Neuronal stem cell (in vitro differentiated cells): ENCODE results near the gene EIF4E1B.
A peak's percentile ranks its signal among the peaks of the same experiment; 100 is the strongest.

Source experiments
- DNase-seq: peaks from one replicate; pipeline ENCODE4 v3.0.0-alpha.2; 2013; ENCODE audit warnings: low spot score
- H2AFZ ChIP-seq: one replicate; pipeline ENCODE4 v1.6.1; 2013; ENCODE audit warnings: mild to moderate bottlenecking, low read length, inconsistent platforms
- H2AK5ac ChIP-seq: 2 replicates; pipeline ENCODE4 v1.6.1; 2013; ENCODE audit warnings: low read depth, mild to moderate bottlenecking, inconsistent platforms, low read length, moderate library complexity, mixed read lengths
- H2BK120ac ChIP-seq: 2 replicates; pipeline ENCODE4 v1.6.1; 2013; ENCODE audit warnings: low read depth, mild to moderate bottlenecking, inconsistent platforms, low read length, moderate library complexity, mixed read lengths
- H2BK12ac ChIP-seq: one replicate; pipeline ENCODE4 v1.6.1; 2013; ENCODE audit warnings: low read length, inconsistent platforms
- H2BK15ac ChIP-seq: 2 replicates; pipeline ENCODE4 v1.6.1; 2013; ENCODE audit warnings: mild to moderate bottlenecking, low read length, inconsistent platforms, mixed read lengths
- H2BK5ac ChIP-seq: one replicate; pipeline ENCODE4 v1.6.1; 2013; ENCODE audit warnings: inconsistent platforms, mild to moderate bottlenecking, low read length, moderate library complexity
- H3K14ac ChIP-seq: one replicate; pipeline ENCODE4 v1.6.1; 2013; ENCODE audit warnings: low read length, inconsistent platforms
- H3K18ac ChIP-seq: 2 replicates; pipeline ENCODE4 v1.6.1; 2013; ENCODE audit warnings: low read length, inconsistent platforms
- H3K23ac ChIP-seq: 2 replicates; pipeline ENCODE4 v1.6.1; 2013; ENCODE audit warnings: low read depth, mild to moderate bottlenecking, mixed read lengths, low read length, inconsistent platforms; ENCODE audit not compliant: poor library complexity
- H3K27ac ChIP-seq: replicated peaks from 3 replicates; pipeline ENCODE4 v1.5.1; 2013; ENCODE audit warnings: low read length, inconsistent platforms
- H3K27me3 ChIP-seq, 3 experiments: 2 replicates each; pipeline ENCODE4 v1.6.1; 2013; ENCODE audit warnings: low read length in 3 of 3, mild to moderate bottlenecking in 2 of 3, inconsistent platforms in 1 of 3, low read depth in 1 of 3, mixed read lengths in 1 of 3, moderate library complexity in 1 of 3; ENCODE audit not compliant: control insufficient read depth in 3 of 3, insufficient read depth in 3 of 3
- H3K36me3 ChIP-seq, 2 donors: replicated peaks in 1 of 2; 2 replicates each; pipeline ENCODE4 v1.6.1; 2013; ENCODE audit warnings: low read length in 2 of 2; ENCODE audit not compliant: control insufficient read depth in 2 of 2, insufficient read depth in 2 of 2
- H3K4ac ChIP-seq: 2 replicates; pipeline ENCODE4 v1.6.1; 2013; ENCODE audit warnings: inconsistent platforms, mild to moderate bottlenecking, low read length, moderate library complexity
- H3K4me1 ChIP-seq, 2 donors: 1 replicate in 1 of 2; 2 replicates in 1 of 2; pipeline ENCODE4 v1.6.1; 2013; ENCODE audit warnings: low read length in 2 of 2, low read depth in 1 of 2; ENCODE audit not compliant: control insufficient read depth in 2 of 2, insufficient read depth in 1 of 2
- H3K4me2 ChIP-seq: one replicate; pipeline ENCODE4 v1.6.1; 2013; ENCODE audit warnings: mild to moderate bottlenecking, low read length, inconsistent platforms; ENCODE audit not compliant: insufficient read depth, poor library complexity, severe bottlenecking
- H3K4me3 ChIP-seq, 2 donors: 2 replicates each; pipeline ENCODE4 v1.5.1; 2013; ENCODE audit warnings: low read length in 2 of 2, mild to moderate bottlenecking in 2 of 2, inconsistent platforms in 1 of 2, moderate library complexity in 1 of 2
- H3K79me1 ChIP-seq: one replicate; pipeline ENCODE4 v1.6.1; 2013; ENCODE audit warnings: low read depth, mild to moderate bottlenecking, inconsistent platforms, low read length, moderate library complexity
- H3K9ac ChIP-seq: one replicate; pipeline ENCODE4 v1.6.1; 2013; ENCODE audit warnings: mild to moderate bottlenecking, low read depth, low read length, inconsistent platforms; ENCODE audit not compliant: poor library complexity
- H3K9me3 ChIP-seq, 2 donors: replicated peaks in 1 of 2; 2 replicates each; pipeline versions ENCODE3 to v1.6.1; 2013; ENCODE audit warnings: low read length in 2 of 2, mild to moderate bottlenecking in 2 of 2, inconsistent platforms in 1 of 2, low read depth in 1 of 2, mixed read lengths in 1 of 2, moderate library complexity in 1 of 2; ENCODE audit not compliant: control insufficient read depth in 2 of 2, insufficient read depth in 1 of 2
- H4K8ac ChIP-seq: one replicate; pipeline ENCODE4 v1.6.1; 2013; ENCODE audit warnings: low read depth, mild to moderate bottlenecking, inconsistent platforms, low read length, moderate library complexity
- H4K91ac ChIP-seq: one replicate; pipeline ENCODE4 v1.6.1; 2013; ENCODE audit warnings: low read length, low read depth, mild to moderate bottlenecking, inconsistent platforms; ENCODE audit not compliant: poor library complexity
- WGBS, 2 donors: extraction: QIAGEN DNeasy Blood & Tissue Kit; methylation state at CpG; one replicate each; pipeline ENCODE4 v1.1.7; 2013; ENCODE audit warnings: missing lambda C conversion rate in 2 of 2, mixed read lengths in 1 of 2; ENCODE audit not compliant: insufficient read length in 2 of 2, insufficient replicate concordance in 1 of 2; ENCODE audit errors: extremely low coverage in 2 of 2; 5-methylcytosine and 5-hydroxymethylcytosine counted together

The EIF4E1B gene

DNA sequence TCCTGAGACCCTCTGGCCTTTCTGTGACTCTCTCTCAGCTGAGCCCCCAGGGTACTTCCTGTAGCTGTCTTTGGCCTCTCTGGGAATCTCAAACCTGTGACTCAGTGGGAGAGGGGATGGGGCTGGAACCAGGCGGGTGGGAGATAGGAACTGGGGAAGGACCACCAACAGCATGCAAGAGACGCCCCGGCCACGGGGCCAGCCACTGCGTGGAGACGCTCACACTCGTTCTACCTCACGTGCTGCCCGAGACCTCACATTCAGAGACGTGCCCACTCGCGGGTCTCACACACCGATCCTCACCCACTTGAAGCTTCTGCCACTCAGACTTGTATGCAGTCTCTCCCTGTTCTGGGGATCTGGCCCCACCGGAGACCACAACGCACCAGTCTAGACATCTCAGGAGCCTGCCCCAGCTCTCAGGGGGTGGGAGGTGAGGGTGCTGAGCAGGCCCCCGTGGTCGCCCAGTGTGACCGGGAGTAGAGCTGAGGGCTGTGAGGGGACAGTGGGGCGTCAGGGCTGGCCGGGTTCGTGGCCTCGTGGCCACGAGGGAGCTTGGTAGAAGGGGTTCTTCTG is 34.3 kb upstream of the EIF4E1B start:
- H2AFZ ChIP-seq: no peak overlapping the region
- peak overlapping the region; percentile 56 for H3K23ac ChIP-seq
- no peaks in the 10 kb centered on the region for H3K79me1 ChIP-seq
- peak overlapping the region; percentile 30 for H3K9ac ChIP-seq
- H2BK12ac ChIP-seq: no peak overlapping the region
- H3K4me3 ChIP-seq: no peak overlapping the region
- no peak overlapping the region for H3K4me2 ChIP-seq
- H3K27me3 ChIP-seq: peaks cover 0 to 2% (median 0%) of the 10 kb centered on the region in 3 experiments
- peaks cover 4 to 62% of the 10 kb centered on the region in 2 donors for H3K36me3 ChIP-seq
- no peak overlapping the region for H3K18ac ChIP-seq
- no peak for DNase-seq
- H3K9me3 ChIP-seq: peaks cover 7 to 11% of the 10 kb centered on the region in 2 donors
- H4K91ac ChIP-seq: no peak overlapping the region
- H3K14ac ChIP-seq: no peak overlapping the region
- H2AK5ac ChIP-seq: peak overlapping the region; percentile 51
- no peaks in the 10 kb centered on the region for H3K4me1 ChIP-seq
- no peak overlapping the region for H3K4ac ChIP-seq
- H4K8ac ChIP-seq: no peak overlapping the region
- H2BK15ac ChIP-seq: no peak overlapping the region
- H3K27ac ChIP-seq: no peak overlapping the region
- WGBS, 2 donors: no CpG with 5 or more reads among the region's 23 CpGs
- H2BK120ac ChIP-seq: no peak overlapping the region
- H2BK5ac ChIP-seq: peak overlapping the region; percentile 55

DNA sequence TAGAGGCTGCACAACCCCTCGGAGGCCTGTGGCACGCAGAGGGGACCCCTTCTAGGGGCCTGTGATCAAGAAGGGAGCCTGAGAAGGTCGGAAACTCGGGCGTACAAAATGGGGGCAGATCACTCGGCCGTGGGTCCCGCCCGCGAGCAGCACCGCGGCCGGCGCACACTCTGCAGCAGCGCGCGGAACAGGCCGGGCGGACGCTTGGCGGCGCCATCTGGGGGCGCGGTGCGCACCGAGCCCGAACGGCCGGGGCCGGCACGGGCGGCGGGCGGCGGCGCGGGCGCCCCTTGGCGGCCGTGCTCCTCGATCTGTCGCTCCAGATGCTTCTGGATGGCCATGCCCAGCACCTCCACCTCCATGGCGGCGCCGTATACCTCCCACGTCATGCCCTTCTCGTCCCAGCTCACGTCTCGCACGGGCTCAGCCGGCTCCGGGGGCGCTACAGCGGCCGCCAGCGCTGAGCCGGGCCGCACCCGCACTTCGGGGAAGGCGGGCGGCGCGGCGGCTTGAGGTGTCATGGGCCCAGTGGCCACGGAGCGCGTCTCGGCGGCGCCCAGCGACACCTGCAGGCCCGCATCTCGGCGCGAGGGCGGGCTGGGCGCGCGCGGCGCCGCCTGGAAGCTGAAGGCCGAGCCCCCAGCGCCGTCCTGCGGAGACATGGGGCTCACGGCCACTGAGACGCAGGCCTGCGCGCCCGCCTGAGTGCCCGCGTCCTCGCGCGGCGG is 33.6 kb upstream of the EIF4E1B start:
- Histone ChIP-seq H3K14ac (no peak overlapping the region), H3K79me1 (peaks cover under 1% of the 10 kb centered on the region), H4K8ac (no peak overlapping the region), H3K18ac (peak overlapping the region; percentile 65), H3K36me3 (peaks cover 3 to 55% of the 10 kb centered on the region in 2 donors), H2BK15ac (no peak overlapping the region), H3K23ac (no peak overlapping the region), H2AFZ (no peak overlapping the region), H3K9ac (no peak overlapping the region), H2BK120ac (no peak overlapping the region), H3K27ac (no peak overlapping the region), H2BK12ac (no peak overlapping the region), H3K4me3 (peak overlapping the region in 1 of 2 donors; percentile 63), H2BK5ac (peak overlapping the region; percentile 55), H3K4me2 (peak overlapping the region; percentile 22), H2AK5ac (no peak overlapping the region), H3K4me1 (no peaks in the 10 kb centered on the region), H3K4ac (no peak overlapping the region), H3K27me3 (peaks cover 0 to 2% (median 0%) of the 10 kb centered on the region in 3 experiments), H4K91ac (no peak overlapping the region), H3K9me3 (peaks cover 4 to 5% of the 10 kb centered on the region in 2 donors)
- DNase-seq: no peak
- no CpG with 5 or more reads among the region's 98 CpGs for WGBS, 2 donors

DNA sequence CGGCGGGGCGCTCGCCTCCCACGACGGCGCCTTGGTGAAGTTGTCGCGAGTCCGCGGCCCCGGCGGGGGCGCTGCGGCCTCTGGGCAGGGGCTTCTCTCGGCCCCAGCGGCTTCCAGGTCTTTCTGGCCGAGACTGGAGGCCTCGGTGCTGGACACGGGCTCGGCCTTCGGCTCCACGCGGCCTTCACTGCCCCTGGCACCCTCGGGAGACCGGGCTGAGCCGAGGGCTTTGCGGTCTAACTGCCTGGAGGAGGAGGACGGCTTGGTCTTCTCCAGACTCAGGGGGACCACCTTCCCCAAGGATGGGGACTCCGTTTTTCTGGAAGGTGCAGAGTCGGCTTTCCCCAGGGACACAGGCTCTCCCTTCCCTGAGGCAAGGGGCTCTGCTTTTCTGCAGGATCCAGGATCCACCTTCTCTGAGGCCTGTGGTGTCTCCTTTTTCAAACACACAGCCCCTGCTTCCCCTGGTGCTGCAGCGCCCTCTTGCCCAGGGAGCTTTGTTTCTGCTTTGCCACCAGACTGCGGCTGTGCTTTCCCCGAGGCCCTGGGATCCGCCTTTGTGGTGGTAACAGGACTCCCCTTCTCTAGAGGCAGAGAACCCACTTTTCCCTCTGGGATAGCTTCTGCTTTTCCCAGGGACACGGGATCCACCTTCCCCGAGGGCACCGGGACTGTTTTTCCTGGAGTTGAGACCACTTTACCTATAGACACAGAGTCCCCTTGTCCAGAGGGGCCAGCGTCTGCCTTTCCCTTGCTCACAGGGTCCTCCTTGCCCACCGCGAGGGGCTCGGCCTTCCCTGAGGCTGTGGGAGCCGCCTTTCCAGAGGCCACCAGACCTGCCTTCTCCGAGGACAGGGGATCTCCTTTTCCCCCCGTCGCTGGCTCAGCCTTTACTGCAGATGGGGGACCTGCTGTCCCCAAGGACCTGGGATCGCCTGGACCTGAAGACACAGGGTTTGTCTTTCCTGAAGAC is 32.8 kb upstream of the EIF4E1B start:
- no peak overlapping the region for H2BK12ac ChIP-seq
- H2BK15ac ChIP-seq: no peak overlapping the region
- H3K36me3 ChIP-seq: peaks cover 2 to 47% of the 10 kb centered on the region in 2 donors
- DNase-seq: no peak
- no peak overlapping the region for H3K23ac ChIP-seq
- no peak overlapping the region for H3K27ac ChIP-seq
- no peak overlapping the region for H2BK120ac ChIP-seq
- H4K8ac ChIP-seq: no peak overlapping the region
- no CpG with 5 or more reads among the region's 47 CpGs for WGBS, 2 donors
- peaks cover 1% of the 10 kb centered on the region for H3K79me1 ChIP-seq
- no peak overlapping the region for H3K4me2 ChIP-seq
- H3K9ac ChIP-seq: no peak overlapping the region
- no peak overlapping the region for H2BK5ac ChIP-seq
- H2AK5ac ChIP-seq: no peak overlapping the region
- no peak overlapping the region for H2AFZ ChIP-seq
- H3K9me3 ChIP-seq: no peaks in the 10 kb centered on the region
- no peaks in the 10 kb centered on the region for H3K27me3 ChIP-seq
- H3K4me3 ChIP-seq: no peak overlapping the region
- no peak overlapping the region for H4K91ac ChIP-seq
- H3K14ac ChIP-seq: no peak overlapping the region
- no peak overlapping the region for H3K4ac ChIP-seq
- no peaks in the 10 kb centered on the region for H3K4me1 ChIP-seq
- H3K18ac ChIP-seq: no peak overlapping the region
